HepG2 (cell line): ENCODE measurements around the gene PHF23. TPM values are rescaled to one million over a fixed set of nuclear protein-coding genes. Genes with fewer than 3 reads are reported as not detected.
A peak's percentile ranks its signal among the peaks of the same experiment; 100 is the strongest.

Source experiments
- ATAC-seq: fragments of 200-7000 bp; cut with Tn5 transposase; 3 replicates; pipeline ENCODE4 v1.9.1; 2020; ENCODE audit warnings: mild to moderate bottlenecking, moderate library complexity
- BruUV-seq: library from RNA; stranded (reverse); fragments of 400-500 nt; replicated peaks from 2 replicates; lab custom pipeline; 2021; lab: Mats Ljungman, UMichigan
- CTCF ChIA-PET: fragments of 300-600 bp; formaldehyde crosslinking; extraction: SDS; loops from one replicate; lab custom pipeline; 2021; ENCODE audit warnings: low total read pairs, inconsistent platforms, low intra/inter-chr PET ratio; lab: Yijun Ruan, JAX
- POLR2A ChIA-PET: fragments of 350-600 bp; sonication (Branson Sonifier 250); formaldehyde crosslinking; loops from one replicate; lab custom pipeline; 2020; ENCODE audit warnings: antibody characterized with exemption, inconsistent platforms; lab: Yijun Ruan, JAX
- DNase-seq: peaks from one replicate; pipeline ENCODE4 v3.0.0-alpha.2; 2015; ENCODE audit warnings: low spot score
- FAIRE-seq: peaks from 3 replicates; lab custom pipeline; 2011; peaks lifted over from hg19 to GRCh38; lab: Jason Lieb, UNC
- H2AFZ ChIP-seq: one replicate; pipeline ENCODE4 v1.6.1; 2011; ENCODE audit warnings: low read length, inconsistent platforms
- H3K27ac ChIP-seq: fragments of 300-600 bp; 3 replicates; pipeline ENCODE4 v1.8.0; 2011; ENCODE audit warnings: mixed run types, mild to moderate bottlenecking, mixed read lengths, low read length, inconsistent platforms; ENCODE audit not compliant: insufficient read depth; ENCODE audit errors: extremely low read length
- H3K27me3 ChIP-seq, 2 experiments: fragments of 200-600 bp in 1 of 2; 2 replicates in 1 of 2; 3 replicates in 1 of 2; pipeline versions ENCODE4 v1.6.0 to v1.8.0; 2011; ENCODE audit warnings: low read length in 2 of 2, mild to moderate bottlenecking in 2 of 2, moderate library complexity in 2 of 2, inconsistent platforms in 1 of 2; ENCODE audit not compliant: insufficient read depth in 2 of 2, control insufficient read depth in 1 of 2
- H3K36me3 ChIP-seq, 2 experiments: fragments of 200-600 bp in 1 of 2; replicated peaks in 1 of 2; 2 replicates in 1 of 2; 3 replicates in 1 of 2; pipeline versions ENCODE4 v1.5.1 to v1.8.0; 2011; ENCODE audit warnings: low read length in 2 of 2, inconsistent platforms in 1 of 2; ENCODE audit not compliant: insufficient read depth in 2 of 2, control insufficient read depth in 1 of 2
- H3K4me1 ChIP-seq: 2 replicates; pipeline ENCODE4 v1.5.1; 2012; ENCODE audit warnings: low read length, inconsistent platforms; ENCODE audit not compliant: insufficient read depth
- H3K4me2 ChIP-seq: 2 replicates; pipeline ENCODE4 v1.6.0; 2011; ENCODE audit warnings: low read depth, low read length, inconsistent platforms
- H3K4me3 ChIP-seq, 3 experiments: fragments of 200-600 bp in 1 of 3; sonication (generic), shearing (Covaris generic) in 1 of 3; replicated peaks in 1 of 3; 2 replicates each; pipeline ENCODE4 v1.5.1; 2011 to 2016; ENCODE audit warnings: low read length in 3 of 3, inconsistent platforms in 2 of 3, low read depth in 2 of 3, mild to moderate bottlenecking in 2 of 3, control low read depth in 1 of 3, mixed read lengths in 1 of 3; ENCODE audit not compliant: insufficient read depth in 1 of 3
- H3K79me2 ChIP-seq: one replicate; pipeline ENCODE4 v1.6.1; 2011; ENCODE audit warnings: low read length, inconsistent platforms; ENCODE audit not compliant: insufficient read depth
- H3K9ac ChIP-seq: 2 replicates; pipeline ENCODE4 v1.6.0; 2011; ENCODE audit warnings: mild to moderate bottlenecking, low read depth, low read length, inconsistent platforms; ENCODE audit not compliant: insufficient read depth
- H3K9me3 ChIP-seq: 2 replicates; pipeline ENCODE4 v1.5.1; 2012; ENCODE audit warnings: mild to moderate bottlenecking, low read length
- H4K20me1 ChIP-seq: 2 replicates; pipeline ENCODE4 v1.6.0; 2011; ENCODE audit warnings: inconsistent platforms, mild to moderate bottlenecking, low read length, moderate library complexity; ENCODE audit not compliant: insufficient read depth
- SMAD1 ChIP-seq: sonication (generic); formaldehyde crosslinking; IDR thresholded peaks from 2 replicates; pipeline ENCODE4 v1.4.0; 2020; ENCODE audit warnings: missing genetic modification reagents, low read depth, mild to moderate bottlenecking, borderline replicate concordance
- ZBTB7B ChIP-seq: sonication (generic); formaldehyde crosslinking; IDR thresholded peaks from 2 replicates; pipeline ENCODE4 v1.4.0; 2020; ENCODE audit warnings: missing genetic modification reagents
- ZFP36L2 ChIP-seq: sonication (generic); formaldehyde crosslinking; IDR thresholded peaks from 2 replicates; pipeline ENCODE4 v1.4.0; 2020; ENCODE audit warnings: missing genetic modification reagents
- ZKSCAN8 ChIP-seq: IDR thresholded peaks from 2 replicates; pipeline ENCODE4 v1.6.1; 2016; ENCODE audit warnings: borderline replicate concordance, missing genetic modification reagents, missing compliant biosample characterization
- ZNF205 ChIP-seq: IDR thresholded peaks from 2 replicates; pipeline ENCODE4 v1.6.1; 2018; ENCODE audit warnings: missing biosample characterization, missing genetic modification reagents
- ZNF337 ChIP-seq: sonication (generic); formaldehyde crosslinking; IDR thresholded peaks from 2 replicates; pipeline ENCODE4 v1.5.1; 2020; ENCODE audit warnings: missing genetic modification reagents, low read depth, mild to moderate bottlenecking, borderline replicate concordance
- ZSCAN9 ChIP-seq: IDR thresholded peaks from 2 replicates; pipeline ENCODE4 v1.6.1; 2016; ENCODE audit warnings: borderline replicate concordance
- WGBS: methylation state at CpG from one replicate; pipeline ENCODE4 v1.1.6; 2017; ENCODE audit warnings: low lambda C conversion rate; 5-methylcytosine and 5-hydroxymethylcytosine counted together
- in situ Hi-C: cut with HindIII; loops from 2 replicates; pipeline ENCODE4 v1.10.0; 2017; ENCODE audit warnings: low pct_unique_long_range_greater_than_20kb; ENCODE audit not compliant: extremely low pct_ligation_motif_present
- intact Hi-C: fragments of 100-400 bp; cut with micrococcal nuclease; formaldehyde crosslinking; loops from one replicate; pipeline ENCODE4 v1.10.0; 2022; ENCODE audit not compliant: unreplicated experiment
- polyA plus RNA-seq, 8 experiments: library from polyadenylated mRNA; depleted of rRNA in 3 of 8; stranded (reverse) in 7 of 8; unstranded in 1 of 8; fragments of >200 nt; fragmentation: Illumina TruSeq in 4 of 8; extraction: Trizol in 4 of 8; gene quantifications; 2 replicates each; pipeline versions ENCODE4 v1.2.1 to v1.2.3, GENCODE V29; 2011 to 2016; ENCODE audit warnings: low read depth in 4 of 8, missing spikeins in 1 of 8, mixed read lengths in 1 of 8; ENCODE audit not compliant: insufficient read depth in 1 of 8
- total RNA-seq, 5 experiments: library from RNA; depleted of rRNA; stranded (reverse); fragments of >200 nt; fragmentation: Illumina TruSeq; extraction: Trizol; gene quantifications; 2 replicates each; pipeline ENCODE4 v1.2.3, GENCODE V29; 2016; ENCODE audit warnings: low read depth in 1 of 5
- TF ChIP-seq, protein P1 (sequence below): sonication (generic); formaldehyde crosslinking; IDR thresholded peaks from 2 replicates; pipeline ENCODE4 v1.4.0; 2020; ENCODE audit warnings: missing genetic modification reagents
- TF ChIP-seq, protein P2 (sequence below): IDR thresholded peaks from 2 replicates; pipeline ENCODE4 v1.6.1; 2016; ENCODE audit warnings: missing biosample characterization, missing genetic modification reagents, low read depth
- TF ChIP-seq, protein P3 (sequence below): sonication (generic); formaldehyde crosslinking; IDR thresholded peaks from 2 replicates; pipeline ENCODE4 v1.8.1; 2023; ENCODE audit warnings: mild to moderate bottlenecking, inconsistent platforms, moderate library complexity, missing genetic modification reagents, borderline replicate concordance
- TF ChIP-seq, protein P4 (sequence below): sonication (generic); formaldehyde crosslinking; IDR thresholded peaks from 2 replicates; pipeline ENCODE4 v1.5.1; 2020; ENCODE audit warnings: mild to moderate bottlenecking, missing genetic modification reagents, borderline replicate concordance

Gene PHF23
- total and polyA plus RNA-seq, 2 of the 13 experiments (the other 11 are each of a cell fraction or from before 2014, with no cell fraction given), result 27.6 to 33.2 TPM

DNA sequence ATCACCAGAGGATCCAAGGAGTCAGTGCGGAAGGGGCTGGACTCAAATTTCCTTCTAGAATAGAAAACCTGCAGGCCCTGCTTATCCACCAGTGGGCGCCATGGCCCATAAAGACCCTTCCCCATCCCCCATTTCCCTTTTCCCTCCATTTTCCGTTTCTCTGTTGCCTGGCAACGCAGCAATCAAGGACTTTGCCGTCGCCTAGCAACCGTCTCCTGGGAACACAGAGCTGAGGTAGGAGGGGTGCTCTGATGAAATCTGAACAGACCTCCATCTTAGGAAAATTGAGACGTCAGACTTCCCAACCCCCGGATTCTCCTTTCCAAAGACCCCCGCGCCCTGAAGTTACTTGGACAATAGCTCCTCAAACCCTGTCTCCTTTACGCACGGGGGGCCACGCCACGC lies 25.4 kb downstream of the PHF23 start (continued):
- TF ChIP-seq, protein P1, sequence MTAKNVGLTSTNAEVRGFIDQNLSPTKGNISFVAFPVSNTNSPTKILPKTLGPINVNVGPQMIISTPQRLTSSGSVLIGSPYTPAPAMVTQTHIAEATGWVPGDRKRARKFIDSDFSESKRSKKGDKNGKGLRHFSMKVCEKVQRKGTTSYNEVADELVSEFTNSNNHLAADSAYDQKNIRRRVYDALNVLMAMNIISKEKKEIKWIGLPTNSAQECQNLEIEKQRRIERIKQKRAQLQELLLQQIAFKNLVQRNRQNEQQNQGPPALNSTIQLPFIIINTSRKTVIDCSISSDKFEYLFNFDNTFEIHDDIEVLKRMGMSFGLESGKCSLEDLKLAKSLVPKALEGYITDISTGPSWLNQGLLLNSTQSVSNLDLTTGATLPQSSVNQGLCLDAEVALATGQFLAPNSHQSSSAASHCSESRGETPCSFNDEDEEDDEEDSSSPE (CRISPR knock-in tag), result peak; percentile 59; the same call in 1 of the 2 replicates
- TF ChIP-seq ZFP36L2 (CRISPR knock-in tag), result no peak
- TF ChIP-seq ZBTB7B, result no peak
- TF ChIP-seq ZSCAN9, result 0 out of 2 replicates have a peak, but pooled peaks have one; percentile 22

DNA sequence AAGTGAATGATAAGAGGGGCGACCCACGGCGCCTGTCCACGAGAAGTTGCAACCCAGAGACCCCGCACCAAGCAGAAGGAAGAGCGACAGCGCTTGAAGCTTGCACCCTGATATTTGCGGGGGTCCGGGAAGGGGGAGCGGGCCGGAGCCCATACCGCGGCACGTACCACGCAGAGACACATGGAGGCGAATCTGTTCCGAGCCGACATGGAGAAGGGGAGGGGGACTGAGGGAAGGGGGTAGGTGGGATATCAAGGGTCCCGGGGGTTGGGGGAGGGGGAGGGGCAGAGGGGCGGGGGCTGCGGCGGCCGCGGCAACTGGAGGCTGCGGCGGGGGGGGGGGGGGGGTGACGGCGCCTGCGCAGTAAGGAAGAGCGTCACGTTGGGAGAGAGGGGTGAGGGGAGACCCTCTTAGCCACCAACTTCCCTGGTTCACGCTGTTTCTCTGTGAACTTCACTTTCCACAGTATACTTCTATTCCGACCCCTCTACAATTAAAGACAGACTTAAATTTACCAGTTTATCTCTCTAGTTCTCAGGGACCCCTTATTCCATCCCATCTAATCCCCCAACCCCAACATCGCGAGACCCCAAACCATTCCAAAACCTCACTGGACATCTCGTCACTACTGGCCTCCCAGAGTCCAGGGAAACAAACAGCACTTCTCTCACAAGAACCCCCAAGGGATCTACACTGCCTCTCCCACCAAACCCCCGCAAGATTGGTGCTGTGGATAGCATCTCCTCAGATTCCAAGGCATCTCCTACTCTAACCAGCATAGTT lies 27.6 kb downstream of the PHF23 start:
- Histone ChIP-seq H3K4me2 (no peak overlapping the region), H3K9ac (no peak overlapping the region), H3K27ac (no peak overlapping the region), H4K20me1 (no peaks in the 10 kb centered on the region), H3K4me1 (peaks cover 30% of the 10 kb centered on the region), H3K9me3 (no peaks in the 10 kb centered on the region), H3K4me3 (no peak overlapping the region), H3K79me2 (no peaks in the 10 kb centered on the region), H3K27me3 (peaks cover 0 to 4% of the 10 kb centered on the region in 2 experiments; a peak in 2 of 5 replicates), H3K36me3 (no peaks in the 10 kb centered on the region), H2AFZ (no peak overlapping the region)
- FAIRE-seq (no peak), DNase-seq (no peak), ATAC-seq (no peak)
- WGBS, result 79% methylated on average over 31 of the region's 37 CpGs
- no TSS peak for BruUV-seq
- ChIA-PET CTCF (no interaction called here), POLR2A (no interaction called here)
- in situ Hi-C loops, result no loop called here
- intact Hi-C loops, result loop anchor here (5.0 kb wide), 1 partner anchor 34 kb away; the partner anchor contains the start of gene ASGR1
- TF ChIP-seq SMAD1 (CRISPR knock-in tag), result no peak
- TF ChIP-seq ZKSCAN8 (CRISPR knock-in tag), result no peak
- TF ChIP-seq ZNF205, result no peak
- TF ChIP-seq ZNF337 (CRISPR knock-in tag), result no peak
- TF ChIP-seq, protein P2, sequence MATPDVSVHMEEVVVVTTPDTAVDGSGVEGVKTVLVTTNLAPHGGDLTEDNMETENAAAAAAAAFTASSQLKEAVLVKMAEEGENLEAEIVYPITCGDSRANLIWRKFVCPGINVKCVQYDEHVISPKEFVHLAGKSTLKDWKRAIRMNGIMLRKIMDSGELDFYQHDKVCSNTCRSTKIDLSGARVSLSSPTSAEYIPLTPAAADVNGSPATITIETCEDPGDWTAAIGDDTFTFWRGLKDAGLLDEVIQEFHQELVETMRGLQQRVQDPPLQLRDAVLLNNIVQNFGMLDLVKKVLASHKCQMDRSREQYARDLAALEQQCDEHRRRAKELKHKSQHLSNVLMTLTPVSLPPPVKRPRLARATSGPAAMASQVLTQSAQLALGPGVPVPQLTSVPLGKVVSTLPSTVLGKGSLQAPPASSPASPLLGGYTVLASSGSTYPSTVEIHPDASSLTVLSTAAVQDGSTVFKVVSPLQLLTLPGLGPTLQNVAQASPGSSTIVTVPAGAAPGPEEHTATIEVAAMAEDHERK (CRISPR knock-in tag), result no peak
- TF ChIP-seq, protein P3, sequence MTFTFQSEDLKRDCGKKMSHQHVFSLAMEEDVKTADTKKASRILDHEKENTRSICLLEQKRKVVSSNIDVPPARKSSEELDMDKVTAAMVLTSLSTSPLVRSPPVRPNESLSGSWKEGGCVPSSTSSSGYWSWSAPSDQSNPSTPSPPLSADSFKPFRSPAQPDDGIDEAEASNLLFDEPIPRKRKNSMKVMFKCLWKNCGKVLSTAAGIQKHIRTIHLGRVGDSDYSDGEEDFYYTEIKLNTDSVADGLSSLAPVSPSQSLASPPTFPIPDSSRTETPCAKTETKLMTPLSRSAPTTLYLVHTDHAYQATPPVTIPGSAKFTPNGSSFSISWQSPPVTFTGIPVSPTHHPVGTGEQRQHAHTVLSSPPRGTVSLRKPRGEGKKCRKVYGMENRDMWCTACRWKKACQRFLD (CRISPR knock-in tag), result no peak
- TF ChIP-seq, protein P4, sequence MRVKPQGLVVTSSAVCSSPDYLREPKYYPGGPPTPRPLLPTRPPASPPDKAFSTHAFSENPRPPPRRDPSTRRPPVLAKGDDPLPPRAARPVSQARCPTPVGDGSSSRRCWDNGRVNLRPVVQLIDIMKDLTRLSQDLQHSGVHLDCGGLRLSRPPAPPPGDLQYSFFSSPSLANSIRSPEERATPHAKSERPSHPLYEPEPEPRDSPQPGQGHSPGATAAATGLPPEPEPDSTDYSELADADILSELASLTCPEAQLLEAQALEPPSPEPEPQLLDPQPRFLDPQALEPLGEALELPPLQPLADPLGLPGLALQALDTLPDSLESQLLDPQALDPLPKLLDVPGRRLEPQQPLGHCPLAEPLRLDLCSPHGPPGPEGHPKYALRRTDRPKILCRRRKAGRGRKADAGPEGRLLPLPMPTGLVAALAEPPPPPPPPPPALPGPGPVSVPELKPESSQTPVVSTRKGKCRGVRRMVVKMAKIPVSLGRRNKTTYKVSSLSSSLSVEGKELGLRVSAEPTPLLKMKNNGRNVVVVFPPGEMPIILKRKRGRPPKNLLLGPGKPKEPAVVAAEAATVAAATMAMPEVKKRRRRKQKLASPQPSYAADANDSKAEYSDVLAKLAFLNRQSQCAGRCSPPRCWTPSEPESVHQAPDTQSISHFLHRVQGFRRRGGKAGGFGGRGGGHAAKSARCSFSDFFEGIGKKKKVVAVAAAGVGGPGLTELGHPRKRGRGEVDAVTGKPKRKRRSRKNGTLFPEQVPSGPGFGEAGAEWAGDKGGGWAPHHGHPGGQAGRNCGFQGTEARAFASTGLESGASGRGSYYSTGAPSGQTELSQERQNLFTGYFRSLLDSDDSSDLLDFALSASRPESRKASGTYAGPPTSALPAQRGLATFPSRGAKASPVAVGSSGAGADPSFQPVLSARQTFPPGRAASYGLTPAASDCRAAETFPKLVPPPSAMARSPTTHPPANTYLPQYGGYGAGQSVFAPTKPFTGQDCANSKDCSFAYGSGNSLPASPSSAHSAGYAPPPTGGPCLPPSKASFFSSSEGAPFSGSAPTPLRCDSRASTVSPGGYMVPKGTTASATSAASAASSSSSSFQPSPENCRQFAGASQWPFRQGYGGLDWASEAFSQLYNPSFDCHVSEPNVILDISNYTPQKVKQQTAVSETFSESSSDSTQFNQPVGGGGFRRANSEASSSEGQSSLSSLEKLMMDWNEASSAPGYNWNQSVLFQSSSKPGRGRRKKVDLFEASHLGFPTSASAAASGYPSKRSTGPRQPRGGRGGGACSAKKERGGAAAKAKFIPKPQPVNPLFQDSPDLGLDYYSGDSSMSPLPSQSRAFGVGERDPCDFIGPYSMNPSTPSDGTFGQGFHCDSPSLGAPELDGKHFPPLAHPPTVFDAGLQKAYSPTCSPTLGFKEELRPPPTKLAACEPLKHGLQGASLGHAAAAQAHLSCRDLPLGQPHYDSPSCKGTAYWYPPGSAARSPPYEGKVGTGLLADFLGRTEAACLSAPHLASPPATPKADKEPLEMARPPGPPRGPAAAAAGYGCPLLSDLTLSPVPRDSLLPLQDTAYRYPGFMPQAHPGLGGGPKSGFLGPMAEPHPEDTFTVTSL (CRISPR knock-in tag), result no peak
